HG03196 (cell line): Measurements from ENCODE around the gene MPPED1.

Experiments used
- ATAC-seq: cut with Tn5 transposase; IDR thresholded peaks from one replicate; pipeline ENCODE4 v1.9.1; 2021; ENCODE audit not compliant: unreplicated experiment

The MPPED1 gene

DNA sequence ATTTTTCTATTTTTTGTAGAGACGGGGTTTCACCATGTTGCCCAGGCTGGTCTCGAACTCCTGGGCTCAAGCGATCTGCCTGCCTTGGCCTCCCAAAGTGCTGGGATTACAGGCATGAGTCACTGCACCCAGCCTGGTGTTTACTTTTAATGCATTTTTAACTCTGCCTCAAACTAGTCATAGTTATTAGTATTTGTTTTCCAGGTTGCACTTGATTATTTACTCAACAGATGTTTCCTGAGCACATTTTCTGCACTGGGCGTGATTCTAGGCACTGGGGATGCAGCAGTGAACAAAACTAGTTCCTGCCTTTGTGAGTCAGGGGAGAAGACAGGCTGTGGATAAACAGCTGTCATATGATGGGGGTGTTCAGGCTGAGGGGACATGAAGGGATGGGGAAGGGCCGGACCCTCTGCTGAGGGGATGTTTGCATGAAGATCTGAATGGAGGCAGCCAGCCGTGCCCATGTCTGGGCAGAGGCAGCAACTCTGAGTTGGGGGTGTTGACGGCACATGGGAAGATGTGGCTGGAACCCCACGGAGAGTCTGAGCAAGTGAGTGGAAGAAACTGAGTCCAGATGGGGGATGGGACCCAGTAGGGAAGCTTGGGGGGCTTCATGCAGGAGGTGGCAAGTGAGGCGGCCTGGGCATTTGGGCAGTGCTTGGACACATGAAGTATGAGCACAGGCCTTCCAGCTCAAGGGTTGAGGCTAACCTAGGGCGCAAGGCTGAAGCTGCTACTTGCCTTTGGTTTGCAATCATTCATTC lies 34.4 kb downstream of the MPPED1 start:
- no peak for ATAC-seq

DNA sequence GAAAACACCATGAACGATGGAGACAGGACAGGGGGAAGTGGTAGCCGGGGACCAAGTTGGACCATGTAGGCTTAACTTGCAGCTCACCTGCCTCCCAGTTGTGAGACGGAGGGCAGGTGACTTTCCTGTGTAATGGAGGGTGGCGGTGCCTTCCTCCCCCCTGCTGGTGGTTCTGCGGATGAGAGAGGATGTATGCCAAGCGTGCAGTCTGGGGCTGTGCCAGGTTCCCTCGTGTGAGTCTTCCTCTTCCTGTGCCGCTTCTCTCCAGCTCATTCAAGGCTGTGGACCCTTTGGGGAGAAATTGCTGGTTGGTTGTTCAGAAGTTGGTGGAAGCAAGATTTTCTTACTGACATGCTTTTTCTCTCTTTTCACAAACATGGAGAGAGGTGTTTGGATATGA lies 35.1 kb downstream of the MPPED1 start:
- no peak for ATAC-seq

DNA sequence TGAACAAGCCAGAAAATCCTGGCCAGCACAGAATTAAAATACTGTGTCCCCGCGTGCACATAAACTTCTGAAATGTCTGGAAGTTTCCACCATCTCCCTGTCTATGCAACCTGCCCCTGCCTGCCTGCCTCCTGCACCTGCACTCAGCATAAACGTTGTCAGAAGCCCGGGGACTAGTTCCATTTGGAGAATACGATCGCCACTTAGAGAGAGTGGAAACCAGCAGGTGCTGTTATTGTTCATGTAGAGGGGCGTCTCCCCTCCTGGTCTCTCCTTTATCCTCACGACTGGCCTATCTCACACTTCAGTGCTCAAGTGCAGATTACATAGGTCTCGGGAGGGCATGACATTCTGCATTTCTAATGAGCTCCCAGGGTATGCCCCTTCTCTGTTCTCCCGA lies 35.6 kb downstream of the MPPED1 start:
- ATAC-seq, result no peak

DNA sequence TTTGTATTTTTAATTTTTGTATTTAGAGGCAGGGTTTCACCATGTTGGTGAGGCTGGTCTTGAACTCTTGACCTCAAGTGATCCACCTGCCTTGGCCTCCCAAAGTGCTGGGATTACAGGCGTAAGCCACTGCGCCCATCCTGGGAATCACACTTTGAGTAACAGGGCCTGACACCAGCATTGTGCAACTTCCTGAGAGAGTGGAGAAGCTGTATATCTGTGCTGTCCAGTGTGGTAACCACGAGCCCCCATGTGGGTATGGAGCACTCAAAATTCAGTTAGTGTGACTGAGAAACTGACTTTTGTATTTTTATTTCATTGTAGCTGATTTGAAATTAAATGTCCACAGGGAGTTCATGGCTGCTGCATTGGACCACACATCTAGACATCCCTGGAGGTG lies 36.2 kb downstream of the MPPED1 start:
- no peak for ATAC-seq

DNA sequence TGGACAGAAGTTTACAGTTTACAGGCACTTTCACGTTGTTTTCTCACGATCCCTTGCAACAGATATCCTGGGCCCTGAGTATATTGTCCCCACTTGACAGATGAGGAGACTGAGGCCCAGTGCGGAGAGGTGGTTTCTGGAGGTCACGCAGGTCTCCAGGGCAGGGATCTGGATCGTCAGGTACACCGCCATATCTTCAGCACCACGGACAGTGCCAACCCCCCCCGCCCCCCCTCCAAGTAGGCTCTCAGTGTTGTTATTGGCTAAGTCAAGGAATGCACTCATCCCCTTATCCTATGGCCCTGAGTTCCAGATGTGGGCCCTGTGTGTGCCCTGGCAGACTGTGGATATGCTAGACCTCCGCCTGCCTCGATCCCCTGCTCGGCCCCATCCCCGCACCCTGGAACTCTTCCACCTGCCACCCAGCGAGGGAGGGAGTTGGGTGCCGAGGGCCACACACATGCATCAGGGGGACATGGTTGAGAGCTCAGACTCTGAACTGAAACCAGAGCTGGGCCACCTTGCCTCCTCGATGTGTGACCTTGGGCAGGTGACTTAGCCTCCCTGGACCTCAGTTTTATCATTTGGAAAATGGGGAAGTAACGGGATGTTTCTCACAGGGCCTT lies 37.5 kb downstream of the MPPED1 start:
- no peak for ATAC-seq

DNA sequence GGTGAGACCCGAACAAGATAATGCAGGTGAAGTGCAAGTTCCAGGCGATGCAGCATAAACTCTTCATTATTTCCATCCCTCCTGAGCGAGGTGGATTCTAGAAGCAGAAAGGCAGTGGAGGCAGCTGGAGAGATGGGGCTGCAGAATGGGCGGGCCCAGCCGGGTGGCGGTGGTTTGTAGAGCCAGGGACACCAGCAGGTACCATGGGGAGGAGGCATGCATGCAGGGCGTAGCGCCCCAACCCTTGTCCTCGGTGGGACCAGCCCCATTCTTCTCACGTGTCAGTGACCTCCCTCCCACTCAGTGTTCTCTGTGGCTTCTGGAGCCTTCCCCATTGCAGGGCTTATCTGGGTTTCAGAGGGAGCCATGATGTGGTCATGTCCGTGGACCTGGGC lies 38.0 kb downstream of the MPPED1 start:
- ATAC-seq, result no peak

DNA sequence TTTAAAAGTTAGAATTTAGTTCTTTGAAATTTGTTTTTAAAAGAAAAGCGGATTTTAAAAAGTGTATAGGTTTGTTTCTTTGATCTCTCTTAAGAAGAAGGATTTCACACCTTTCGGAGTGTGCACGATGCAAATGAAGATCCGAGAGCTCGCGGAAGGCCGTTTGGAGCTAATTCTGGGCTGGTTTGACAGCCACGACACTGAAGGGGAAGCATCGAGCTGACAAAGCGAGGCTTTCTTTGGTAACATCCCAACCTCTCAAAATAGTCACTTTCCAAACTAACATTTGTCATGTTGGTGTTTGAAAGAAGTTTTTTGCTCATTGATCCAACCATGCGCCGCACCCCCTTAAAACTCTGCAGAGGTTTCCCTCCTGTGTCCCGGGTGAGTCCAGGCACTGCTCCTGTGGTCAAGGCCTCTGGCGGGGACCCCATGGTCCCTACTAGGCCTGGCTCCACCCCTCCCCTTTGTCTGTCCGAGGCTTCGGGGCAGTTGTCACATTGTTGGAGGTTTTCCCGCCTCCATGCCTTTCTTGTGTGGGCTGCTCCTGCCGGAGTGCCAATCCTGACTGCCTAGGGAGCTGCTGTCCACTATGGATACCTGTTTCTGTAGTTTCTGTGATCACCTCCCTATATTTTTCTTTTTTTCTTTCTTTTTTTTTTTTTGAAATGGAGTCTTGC lies 39.7 kb downstream of the MPPED1 start:
- ATAC-seq, result no peak

DNA sequence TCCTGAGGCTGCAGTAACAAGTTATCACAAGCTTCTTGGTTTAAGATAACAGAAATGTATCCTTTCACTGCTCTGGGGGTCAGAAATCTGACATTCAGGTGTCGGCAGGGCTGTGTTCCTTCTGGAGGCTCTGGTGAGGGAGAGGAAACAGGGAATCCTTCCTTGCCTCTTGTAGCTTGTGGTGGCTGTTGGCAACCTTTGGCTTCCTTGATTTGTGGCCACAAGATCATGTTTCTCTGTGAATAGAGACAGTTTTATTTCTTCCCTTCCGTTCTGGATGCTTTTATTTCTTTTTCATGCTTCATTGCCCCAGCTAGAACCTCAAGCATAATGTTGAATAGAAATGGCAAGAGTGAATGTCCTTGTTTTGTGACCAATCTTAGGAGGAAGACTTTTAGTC lies 44.0 kb downstream of the MPPED1 start:
- ATAC-seq, result no peak

DNA sequence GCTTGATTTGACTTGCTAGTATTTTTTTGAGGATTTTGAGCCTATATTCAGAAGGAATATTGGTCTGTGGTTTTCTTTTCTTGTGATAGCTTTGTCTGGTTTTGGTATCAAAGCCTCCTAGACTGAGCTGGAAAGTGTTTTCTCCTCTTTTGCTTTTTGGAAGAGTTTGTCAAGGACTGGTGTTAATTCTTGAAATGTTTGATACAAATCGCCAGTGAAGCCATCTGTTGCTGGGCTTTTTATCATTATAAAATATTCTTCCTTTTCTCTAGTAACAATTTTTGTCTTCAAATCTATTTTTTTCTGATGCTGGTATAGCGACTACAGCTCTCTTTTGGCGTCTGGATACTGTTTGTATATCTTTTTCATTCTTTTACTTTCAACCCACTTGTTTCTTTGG lies 45.2 kb downstream of the MPPED1 start:
- no peak for ATAC-seq

DNA sequence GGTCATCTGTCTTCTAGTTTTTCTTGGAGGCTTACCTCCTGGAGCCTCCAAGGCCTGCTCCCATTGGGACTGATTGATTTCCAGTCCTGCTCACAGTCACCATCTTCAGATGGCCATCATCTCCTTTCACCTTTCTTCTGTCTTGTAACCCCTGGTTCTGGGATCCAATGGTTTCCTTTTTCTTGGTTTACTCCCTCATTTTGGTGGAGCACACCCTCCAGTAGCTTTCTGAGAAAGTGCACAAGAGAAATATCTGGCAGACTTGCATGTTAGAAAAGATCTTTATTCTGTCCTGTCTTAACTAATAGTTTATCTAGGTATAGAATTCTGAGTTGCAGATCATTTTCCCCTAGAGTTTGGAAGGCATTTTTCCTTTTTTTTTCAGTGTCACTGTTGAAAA lies 50.9 kb downstream of the MPPED1 start:
- no peak for ATAC-seq

DNA sequence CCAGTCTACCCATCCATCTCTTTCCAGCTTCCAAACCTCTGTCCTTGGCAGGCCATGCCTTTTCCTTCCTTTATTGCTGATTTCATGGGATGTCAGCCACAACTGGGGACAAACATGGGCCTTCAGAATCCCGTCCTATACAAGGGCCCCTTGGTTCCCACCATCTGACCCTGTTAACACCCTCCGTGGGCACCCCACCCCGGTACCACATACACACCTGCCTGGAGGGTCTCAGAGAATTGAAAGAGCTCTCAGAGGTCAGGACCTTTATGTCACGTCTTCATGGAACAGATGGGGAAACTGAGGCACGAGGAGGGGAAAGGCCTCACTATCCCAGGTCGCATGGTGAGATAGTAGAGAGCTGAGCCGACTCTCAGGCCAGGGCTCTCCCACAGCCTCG lies 53.0 kb downstream of the MPPED1 start:
- no peak for ATAC-seq

DNA sequence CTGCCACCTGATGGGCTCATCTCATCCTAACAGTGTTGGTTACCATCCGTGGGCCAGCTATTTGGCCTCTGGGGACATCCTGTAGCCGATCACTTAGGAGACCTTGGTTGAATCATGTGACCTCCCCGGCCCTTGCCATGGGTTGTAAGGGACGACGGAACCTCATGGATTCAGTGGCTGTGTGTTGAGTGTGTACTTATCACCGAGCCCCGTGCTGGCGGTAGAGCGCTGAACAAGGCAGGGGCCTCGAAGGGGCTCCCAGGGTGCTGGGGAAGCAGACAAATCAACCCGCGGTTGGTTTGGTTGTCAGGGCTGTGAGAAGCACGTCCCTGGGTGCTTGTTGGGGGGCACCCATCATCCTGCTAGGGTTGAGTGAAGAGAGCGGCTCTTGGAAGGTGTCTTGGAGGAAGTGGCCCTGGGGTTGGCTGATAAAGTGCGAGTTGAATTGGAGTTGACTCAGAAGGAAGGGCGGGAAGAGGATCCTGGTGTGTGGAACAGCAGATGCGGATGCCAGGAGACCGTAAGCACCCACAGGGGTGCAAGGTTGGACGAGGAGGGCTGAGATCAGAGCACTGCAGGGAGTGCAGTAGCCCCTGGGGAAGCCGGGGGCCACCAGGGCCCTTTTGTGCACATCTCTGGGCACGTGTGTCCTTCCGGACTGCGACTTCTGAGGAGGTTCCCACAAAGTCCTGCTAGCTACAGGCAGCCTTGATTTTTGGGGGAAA lies 53.6 kb downstream of the MPPED1 start:
- no peak for ATAC-seq

DNA sequence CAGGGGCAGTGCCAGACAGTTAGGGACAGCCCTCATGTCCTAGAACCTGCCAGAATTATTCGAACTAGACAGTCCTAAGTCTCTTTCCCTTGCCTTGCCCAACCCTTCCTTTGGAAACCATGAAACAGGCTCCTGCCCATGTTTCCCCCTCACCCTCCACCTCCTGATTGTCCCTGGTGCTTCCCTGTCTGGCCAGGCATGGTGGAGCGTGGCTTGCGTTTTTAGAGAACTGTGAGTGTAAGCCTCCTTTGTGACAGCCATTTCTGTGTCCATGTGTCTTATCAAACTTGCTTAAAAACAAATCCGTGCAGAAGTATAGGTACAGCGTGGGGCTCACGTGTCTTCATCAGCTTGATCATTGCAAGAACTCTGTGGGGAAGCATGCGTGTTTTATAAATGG lies 54.9 kb downstream of the MPPED1 start:
- ATAC-seq, result no peak

DNA sequence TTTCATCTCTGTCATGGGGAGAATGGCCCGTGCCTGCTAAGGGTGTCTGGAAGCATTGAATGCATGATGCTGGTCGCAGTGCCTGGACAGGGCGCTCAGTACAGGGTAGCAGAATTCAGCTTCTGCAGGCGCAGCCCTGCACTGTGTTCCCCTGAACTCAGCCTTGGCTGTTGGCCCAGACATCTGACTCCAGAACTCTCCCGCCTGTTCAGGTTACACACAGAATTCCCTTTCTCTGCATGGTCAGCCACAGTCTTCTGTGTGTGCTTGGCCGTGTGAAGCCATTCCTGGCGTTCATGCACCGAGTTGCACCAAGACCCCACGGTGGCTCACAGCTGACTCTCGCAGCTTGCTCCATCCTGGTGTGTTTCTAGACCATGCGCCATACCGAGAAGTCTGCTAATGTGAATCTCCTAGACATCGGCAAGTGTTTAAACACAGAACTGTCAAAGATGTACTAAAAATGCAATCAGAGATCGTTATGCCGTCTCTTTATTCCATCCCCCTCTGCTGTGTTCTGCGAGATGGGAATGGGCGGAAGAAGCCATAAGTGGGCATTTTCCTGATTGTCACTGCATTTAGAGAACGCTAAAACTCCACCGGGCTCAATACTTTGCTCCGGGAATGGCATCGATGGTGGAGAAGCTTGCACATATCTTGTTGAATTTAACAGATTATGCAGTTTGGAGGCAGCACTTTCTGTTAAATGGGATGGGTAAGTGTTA lies 55.6 kb downstream of the MPPED1 start:
- no peak for ATAC-seq

DNA sequence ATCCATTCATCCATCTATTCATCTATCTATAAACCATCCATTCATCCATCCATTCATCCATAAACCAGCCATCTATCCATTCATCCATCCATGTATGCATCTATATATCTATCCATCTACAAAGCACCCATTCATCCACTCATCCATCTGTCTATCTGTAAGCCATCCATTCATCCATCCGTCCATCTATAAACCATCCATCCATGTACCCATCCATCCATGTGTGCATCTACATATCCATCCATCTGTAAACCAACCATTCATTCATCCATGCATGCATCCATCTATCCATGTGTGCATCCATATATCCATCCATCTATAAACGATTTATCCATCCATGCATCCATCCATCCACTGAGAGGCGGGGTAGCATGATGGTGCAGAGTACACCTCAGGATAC lies 58.4 kb downstream of the MPPED1 start:
- no peak for ATAC-seq

DNA sequence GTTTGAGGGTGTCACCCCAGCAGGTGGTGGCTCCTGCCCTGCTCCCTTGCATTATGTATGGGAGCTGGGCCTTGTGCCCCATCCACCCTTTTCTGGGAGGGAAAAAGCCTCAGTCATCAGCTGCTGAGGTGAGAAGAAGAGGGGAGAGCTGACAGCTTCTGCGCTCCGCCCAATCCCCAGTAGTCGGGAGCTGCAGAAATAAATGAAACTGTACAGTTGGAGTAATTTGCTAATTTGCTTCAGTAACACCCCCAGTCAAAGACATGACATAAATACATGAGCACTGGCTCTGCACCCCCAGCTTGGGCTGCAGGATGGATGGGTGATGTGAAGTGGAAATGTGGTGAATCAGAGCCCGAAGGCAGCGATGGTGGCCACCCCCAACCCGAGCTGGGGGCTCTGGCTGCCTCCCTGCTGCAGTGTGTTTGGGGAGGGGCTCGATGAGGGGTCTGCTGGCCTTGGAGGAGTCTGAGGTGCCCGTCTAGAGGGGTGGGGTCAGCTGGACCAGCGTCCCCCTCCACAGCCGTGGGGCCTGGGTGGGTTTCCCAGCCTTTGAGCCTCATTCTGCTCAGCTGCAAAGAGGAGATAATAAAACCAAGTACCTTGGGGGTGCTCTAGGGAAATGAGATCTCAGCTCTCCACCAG lies 59.2 kb downstream of the MPPED1 start:
- ATAC-seq, result no peak

DNA sequence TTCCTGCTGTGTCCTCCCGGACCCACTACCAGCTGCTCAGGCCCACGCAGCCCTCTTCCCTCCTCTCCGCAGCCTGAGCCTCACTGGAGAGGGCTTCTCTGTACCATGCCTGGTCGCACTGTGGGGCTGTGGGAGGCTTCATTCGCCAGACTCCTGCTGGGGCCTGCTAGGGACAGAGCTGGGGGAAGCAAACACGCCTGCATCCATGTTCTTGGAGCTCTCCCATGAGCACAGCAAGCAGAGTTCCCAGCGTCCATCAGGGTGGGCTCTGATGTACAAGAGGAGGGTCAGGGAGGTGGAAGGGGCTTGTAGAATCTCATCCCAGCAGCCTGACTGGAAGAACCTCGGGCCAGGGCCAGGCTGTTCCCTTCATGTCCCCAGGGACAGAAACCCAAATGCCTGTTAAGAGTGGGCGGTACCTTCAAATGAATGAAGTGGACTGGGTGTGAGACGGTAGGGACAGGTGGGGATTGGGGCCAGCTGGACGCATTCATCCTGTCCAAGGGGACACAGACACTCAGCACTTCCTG lies 59.9 kb downstream of the MPPED1 start:
- no peak for ATAC-seq

DNA sequence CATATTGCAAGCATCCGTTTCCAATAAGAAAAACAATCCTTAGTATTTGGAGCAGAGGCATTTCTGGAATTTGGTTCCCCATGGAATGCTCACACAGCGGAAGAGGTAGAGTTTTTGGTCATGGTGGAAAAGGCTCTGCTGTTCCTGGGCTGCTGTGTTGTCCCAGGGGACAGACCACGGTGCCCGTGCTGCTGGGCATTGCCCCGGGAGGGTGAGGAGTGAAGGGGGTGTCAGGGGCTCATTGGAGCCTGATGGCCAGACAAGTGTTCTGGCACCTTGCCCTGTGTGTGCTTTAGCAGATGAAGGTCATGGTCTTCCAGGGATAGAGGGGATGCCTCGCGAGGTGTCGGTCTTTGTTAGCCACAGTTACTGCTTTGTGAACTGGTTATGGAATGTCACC lies 61.2 kb downstream of the MPPED1 start:
- ATAC-seq, result no peak

DNA sequence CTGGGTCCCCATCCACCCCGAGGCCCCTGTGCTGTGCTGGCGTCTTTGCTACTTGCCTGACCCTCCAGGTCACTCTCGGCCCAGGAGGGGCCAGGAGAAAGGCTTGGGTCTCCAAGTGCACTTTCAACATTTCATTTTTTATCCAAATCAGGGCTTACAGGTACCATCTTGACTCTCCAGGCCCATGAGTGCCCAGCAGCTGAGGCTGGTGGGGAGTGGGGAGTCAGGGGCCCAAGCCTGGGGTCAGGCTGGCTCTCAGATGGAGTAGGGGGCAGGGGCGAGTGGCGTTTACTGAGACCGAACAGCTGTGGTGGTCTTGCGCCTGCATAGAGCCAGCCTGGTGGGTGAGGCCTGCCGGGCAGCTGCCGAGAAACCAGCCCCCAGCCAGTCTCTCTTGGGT lies 61.6 kb downstream of the MPPED1 start:
- no peak for ATAC-seq
